MCF 10A (cell line): ENCODE measurements around the gene STK24. TPM values are rescaled to one million over a fixed set of nuclear protein-coding genes. Genes with fewer than 3 reads are reported as not detected.
A peak's percentile ranks its signal among the peaks of the same experiment; 100 is the strongest.

Source experiments
- BruUV-seq: library from RNA; stranded (reverse); fragments of 400-500 nt; replicated peaks from 2 replicates; lab custom pipeline; 2021; lab: Mats Ljungman, UMichigan
- CTCF ChIA-PET: fragments of 300-600 bp; sonication (Branson Sonifier 250); formaldehyde crosslinking; extraction: SDS; loops from one replicate; lab custom pipeline; 2021; ENCODE audit warnings: antibody characterized with exemption, inconsistent platforms; lab: Yijun Ruan, JAX
- POLR2A ChIA-PET: fragments of 300-600, 350-650 bp; sonication (Branson Sonifier 250); formaldehyde crosslinking; extraction: SDS; loops from one replicate; lab custom pipeline; 2020; ENCODE audit warnings: antibody characterized with exemption, inconsistent platforms; lab: Yijun Ruan, JAX
- DNase-seq: peaks from one replicate; pipeline ENCODE4 v3.0.0-alpha.2; 2018; ENCODE audit not compliant: unreplicated experiment
- H3K27ac Mint-ChIP-seq: one replicate; pipeline ENCODE4 v1.8.0; 2022; ENCODE audit warnings: mild to moderate bottlenecking, low read depth, mixed read lengths; ENCODE audit not compliant: unreplicated experiment
- H3K27me3 Mint-ChIP-seq: one replicate; pipeline ENCODE4 v1.8.0; 2022; ENCODE audit warnings: mixed read lengths; ENCODE audit not compliant: insufficient read depth, unreplicated experiment
- H3K36me3 Mint-ChIP-seq: one replicate; pipeline ENCODE4 v1.8.0; 2022; ENCODE audit warnings: mild to moderate bottlenecking, moderate library complexity, mixed read lengths; ENCODE audit not compliant: insufficient read depth, unreplicated experiment
- H3K4me1 Mint-ChIP-seq: one replicate; pipeline ENCODE4 v1.8.0; 2022; ENCODE audit warnings: mixed read lengths; ENCODE audit not compliant: insufficient read depth, unreplicated experiment
- H3K4me3 Mint-ChIP-seq: one replicate; pipeline ENCODE4 v1.8.0; 2022; ENCODE audit warnings: mild to moderate bottlenecking, moderate library complexity, mixed read lengths; ENCODE audit not compliant: unreplicated experiment
- H3K9me3 Mint-ChIP-seq: one replicate; pipeline ENCODE4 v1.8.0; 2022; ENCODE audit warnings: mixed read lengths; ENCODE audit not compliant: unreplicated experiment
- CTCF ChIP-seq: fragments of 200-600 bp; IDR thresholded peaks from one replicate; pipeline ENCODE4 v1.8.0; 2022; ENCODE audit warnings: antibody characterized with exemption, mild to moderate bottlenecking; ENCODE audit not compliant: unreplicated experiment
- intact Hi-C: fragments of 100-400 bp; cut with micrococcal nuclease; formaldehyde crosslinking; loops from 2 replicates; pipeline ENCODE4 v1.14.1; 2022
- total RNA-seq: library from RNA; stranded (reverse); gene quantifications from 2 replicates; pipeline ENCODE4 v1.2.3, GENCODE V29; 2022

Gene STK24
- total RNA-seq, 1 experiment from 2014 or later = 200 TPM

- ChIA-PET CTCF (interaction anchor here (0.6 to 0.7 kb wide), 2 partner anchors 12 to 580 kb away, joined by 3 to 6 read pairs; no protein-coding TSS in a partner anchor), POLR2A (no interaction called here)
- no TSS peak for BruUV-seq
- H3K36me3 Mint-ChIP-seq = peaks cover 19% of the 10 kb centered on the region
- no peak overlapping the region for H3K4me3 Mint-ChIP-seq
- H3K27me3 Mint-ChIP-seq = no peaks in the 10 kb centered on the region
- peaks cover 25% of the 10 kb centered on the region for H3K4me1 Mint-ChIP-seq
- DNase-seq = no peak
- H3K27ac Mint-ChIP-seq = no peak overlapping the region
- no peak for TF ChIP-seq CTCF
- intact Hi-C loops = no loop called here
- H3K9me3 Mint-ChIP-seq = no peaks in the 10 kb centered on the region
Observed at GRCh38 chr13:98522371-98522770, 54.5 kb downstream of the STK24 start.

DNA sequence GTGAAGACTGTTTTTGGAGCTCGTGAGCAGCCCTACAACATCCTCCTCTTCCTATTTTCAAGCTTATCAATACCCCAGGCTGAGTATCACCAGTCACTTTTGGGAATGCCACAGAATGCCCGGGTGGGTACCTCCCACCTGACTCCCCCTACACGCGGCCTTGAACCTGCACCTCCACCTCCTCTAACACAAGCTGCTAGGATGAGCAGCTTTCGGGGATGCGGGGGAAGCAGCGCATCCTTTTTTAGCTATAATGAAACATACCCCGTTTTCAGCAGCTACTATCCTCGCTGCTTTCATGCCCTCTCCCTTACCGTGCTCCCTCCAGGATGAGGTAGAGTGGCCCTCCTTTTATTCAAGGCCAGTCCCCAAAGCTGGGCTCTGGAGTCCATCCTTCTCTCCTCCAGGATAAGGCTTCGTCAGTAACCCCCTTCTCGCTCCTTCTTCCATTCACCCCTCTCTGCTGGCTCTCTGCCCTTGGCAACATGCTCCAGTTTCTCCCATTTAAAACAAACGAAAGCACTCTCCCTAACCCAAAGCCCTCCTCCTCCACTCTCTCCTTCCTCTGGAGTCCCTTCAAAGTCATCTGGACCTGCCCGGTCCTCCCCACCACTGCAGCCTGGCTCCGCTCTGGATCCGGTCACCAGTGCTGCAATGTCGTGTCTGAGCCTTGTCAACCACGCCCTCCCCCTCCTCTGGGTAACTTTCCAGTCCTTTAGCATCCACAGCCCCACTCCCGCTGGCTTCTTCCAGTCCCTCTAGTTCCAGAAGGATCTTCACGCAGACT is 55.3 kb downstream of the STK24 start:
- H3K36me3 Mint-ChIP-seq = peaks cover 23% of the 10 kb centered on the region
- no peaks in the 10 kb centered on the region for H3K9me3 Mint-ChIP-seq
- ChIA-PET CTCF (interaction anchor here (0.7 to 1.0 kb wide), 3 partner anchors 9 to 37 kb away, joined by 3 to 6 read pairs (median 3); no protein-coding TSS in a partner anchor), POLR2A (no interaction called here)
- peaks cover 25% of the 10 kb centered on the region for H3K4me1 Mint-ChIP-seq
- TF ChIP-seq CTCF = no peak
- H3K27me3 Mint-ChIP-seq = no peaks in the 10 kb centered on the region
- intact Hi-C loops = no loop called here
- no TSS peak for BruUV-seq
- no peak for DNase-seq
- no peak overlapping the region for H3K4me3 Mint-ChIP-seq
- H3K27ac Mint-ChIP-seq = peak overlapping the region; percentile 21

- peak overlapping the region; percentile 71 for H3K27ac Mint-ChIP-seq
- H3K4me1 Mint-ChIP-seq = peaks cover 26% of the 10 kb centered on the region
- no peak overlapping the region for H3K4me3 Mint-ChIP-seq
- TF ChIP-seq CTCF = no peak
- ChIA-PET POLR2A (interaction anchor here (1.3 to 1.4 kb wide), 2 partner anchors 11 to 20 kb away, joined by 3 to 10 read pairs; no protein-coding TSS in a partner anchor), CTCF (interaction anchor here (1.0 kb wide), 2 partner anchors 9 to 36 kb away, joined by 3 to 6 read pairs; no protein-coding TSS in a partner anchor)
- peaks cover 31% of the 10 kb centered on the region for H3K36me3 Mint-ChIP-seq
- no TSS peak for BruUV-seq
- intact Hi-C loops = no loop called here
- no peaks in the 10 kb centered on the region for H3K9me3 Mint-ChIP-seq
- H3K27me3 Mint-ChIP-seq = no peaks in the 10 kb centered on the region
- DNase-seq = no peak
Observed at GRCh38 chr13:98520674-98521449, 56.0 kb downstream of the STK24 start.

DNA sequence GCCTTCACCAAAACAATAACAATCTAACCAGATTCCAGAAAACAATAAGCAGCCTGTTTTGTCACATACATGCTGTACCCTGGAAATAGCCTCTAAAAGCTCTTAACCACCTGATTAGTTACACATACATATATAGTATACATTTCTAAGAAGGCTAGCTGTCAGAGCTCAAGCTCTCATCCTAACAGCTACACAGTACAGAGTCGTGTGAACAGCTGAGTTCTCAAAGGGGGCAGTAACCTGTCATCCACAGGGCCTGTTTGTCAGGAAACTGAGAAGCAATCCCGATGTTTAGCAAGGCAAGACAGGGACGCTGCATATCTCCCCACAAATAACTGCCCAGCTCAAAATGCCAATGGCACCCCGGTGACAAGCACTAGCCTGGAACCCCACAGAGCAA is 56.9 kb downstream of the STK24 start:
- ChIA-PET POLR2A (interaction anchor here (0.8 to 1.4 kb wide), 3 partner anchors 10 to 56 kb away, joined by 3 to 10 read pairs (median 3); no protein-coding TSS in a partner anchor), CTCF (no interaction called here)
- no peaks in the 10 kb centered on the region for H3K27me3 Mint-ChIP-seq
- no peak overlapping the region for H3K4me3 Mint-ChIP-seq
- H3K27ac Mint-ChIP-seq = peak overlapping the region; percentile 71
- BruUV-seq = no TSS peak
- DNase-seq = no peak
- H3K9me3 Mint-ChIP-seq = no peaks in the 10 kb centered on the region
- no peak for TF ChIP-seq CTCF
- H3K4me1 Mint-ChIP-seq = peaks cover 31% of the 10 kb centered on the region
- intact Hi-C loops = no loop called here
- peaks cover 37% of the 10 kb centered on the region for H3K36me3 Mint-ChIP-seq
